ENCODE data around the gene HDAC9. TPM values are rescaled to one million over a fixed set of nuclear protein-coding genes. Genes with fewer than 3 reads are reported as not detected.

Gene HDAC9
- total RNA-seq, 6 donors from 2014 or later, result 8.4 to 23.1 (median 10.4) TPM

DNA sequence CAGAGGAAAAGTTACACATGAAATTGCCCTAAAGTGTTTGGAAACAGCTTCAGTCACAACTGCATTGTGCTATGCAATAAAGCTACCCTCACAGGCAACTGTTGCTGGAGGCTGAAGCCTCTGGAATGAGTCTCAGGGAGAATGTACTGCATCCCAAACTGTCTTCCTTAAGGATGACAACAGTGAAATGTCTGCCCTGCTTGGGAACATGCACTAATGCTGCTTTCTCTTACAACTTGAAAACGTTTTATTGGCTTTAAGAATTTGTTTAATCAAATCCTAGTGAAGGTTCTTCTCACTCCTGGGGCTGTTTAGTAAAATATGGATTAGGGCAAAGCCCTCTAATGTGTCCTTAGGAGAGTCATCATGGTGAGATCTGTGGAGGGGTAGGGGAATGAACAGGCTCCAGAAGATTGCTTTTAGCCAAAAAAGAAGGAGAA, 406.5 kb downstream of the HDAC9 start:
- no peaks in the 10 kb centered on the region for H3K4me1 ChIP-seq
- no peaks in the 10 kb centered on the region for H3K9me3 ChIP-seq
- TF ChIP-seq POLR2AphosphoS5 (IDR thresholded peaks at IDR 0.05) (no peak), EP300 (IDR thresholded peaks at IDR 0.05) (no peak), CTCF (IDR thresholded peaks at IDR 0.05) (no peak), POLR2A (IDR thresholded peaks at IDR 0.05) (no peak)
- H3K27me3 ChIP-seq, result no peaks in the 10 kb centered on the region
- ATAC-seq (ENCODE audit: low FRiP score in 2 of 2), result no peak
- no peak overlapping the region for H3K4me3 ChIP-seq
- no peak for DNase-seq
- H3K27ac ChIP-seq, result no peak overlapping the region
- no peaks in the 10 kb centered on the region for H3K36me3 ChIP-seq
- WGBS, 2 donors, result 29 to 45% methylated on average over 1 of the region's 1 CpG

GRCh38 chr7:18902892-18903291, 407.3 kb downstream of the HDAC9 start:
- Histone ChIP-seq H3K4me1 (no peaks in the 10 kb centered on the region), H3K9me3 (no peaks in the 10 kb centered on the region), H3K4me3 (no peak overlapping the region), H3K27me3 (no peaks in the 10 kb centered on the region), H3K27ac (no peak overlapping the region), H3K36me3 (no peaks in the 10 kb centered on the region)
- ATAC-seq (ENCODE audit: low FRiP score in 2 of 2) (no peak), DNase-seq (no peak)
- TF ChIP-seq CTCF (IDR thresholded peaks at IDR 0.05) (no peak), POLR2AphosphoS5 (IDR thresholded peaks at IDR 0.05) (no peak), EP300 (IDR thresholded peaks at IDR 0.05) (no peak), POLR2A (IDR thresholded peaks at IDR 0.05) (no peak)

DNA sequence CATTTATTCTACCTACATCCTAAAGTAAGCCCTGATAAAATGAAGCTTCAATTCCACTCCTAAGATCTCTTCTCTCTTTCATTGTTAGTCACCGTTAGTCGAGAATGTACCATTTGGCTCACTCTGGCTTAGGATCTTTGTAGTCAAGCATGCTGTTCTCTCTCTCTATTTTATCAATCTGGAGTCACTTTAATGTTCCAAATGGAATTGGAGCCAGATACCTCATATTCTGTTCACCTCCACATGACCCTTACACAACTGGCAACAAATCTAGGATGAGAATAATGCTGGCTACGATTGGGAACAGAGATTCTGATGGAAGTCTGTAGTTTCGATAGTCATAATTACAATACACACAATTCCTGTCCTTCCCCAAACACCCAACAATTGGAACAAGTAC, 408.1 kb downstream of the HDAC9 start:
- H3K36me3 ChIP-seq, result no peaks in the 10 kb centered on the region
- no peak for DNase-seq
- TF ChIP-seq EP300 (IDR thresholded peaks at IDR 0.05) (no peak), POLR2A (IDR thresholded peaks at IDR 0.05) (no peak), POLR2AphosphoS5 (IDR thresholded peaks at IDR 0.05) (no peak), CTCF (IDR thresholded peaks at IDR 0.05) (no peak)

GRCh38 chr7:18905316-18905943, 409.9 kb downstream of the HDAC9 start:
- TF ChIP-seq EP300 (IDR thresholded peaks at IDR 0.05) (no peak), POLR2A (IDR thresholded peaks at IDR 0.05) (no peak), CTCF (IDR thresholded peaks at IDR 0.05) (no peak), POLR2AphosphoS5 (IDR thresholded peaks at IDR 0.05) (no peak)
- DNase-seq, result no peak
- Histone ChIP-seq H3K27me3 (no peaks in the 10 kb centered on the region), H3K36me3 (no peaks in the 10 kb centered on the region), H3K27ac (no peak overlapping the region), H3K9me3 (no peaks in the 10 kb centered on the region), H3K4me3 (no peak overlapping the region), H3K4me1 (no peaks in the 10 kb centered on the region)
- ATAC-seq (ENCODE audit: low FRiP score in 2 of 2), result no peak
- 89 to 94% methylated on average over 2 of the region's 2 CpGs for WGBS, 2 donors

More for the DNA sequence above, 408.1 kb downstream of the HDAC9 start:
- ATAC-seq (ENCODE audit: low FRiP score in 2 of 2), result peak in 1 of 2 donors; percentile 71
- H3K4me1 ChIP-seq, result no peaks in the 10 kb centered on the region
- no peak overlapping the region for H3K27ac ChIP-seq
- 79 to 88% methylated on average over 4 of the region's 4 CpGs for WGBS, 2 donors
- no peaks in the 10 kb centered on the region for H3K27me3 ChIP-seq
- no peak overlapping the region for H3K4me3 ChIP-seq
- H3K9me3 ChIP-seq, result no peaks in the 10 kb centered on the region

- DNase-seq (no peak), ATAC-seq (ENCODE audit: low FRiP score in 2 of 2) (no peak)
- Histone ChIP-seq H3K4me3 (no peak overlapping the region), H3K27me3 (no peaks in the 10 kb centered on the region), H3K36me3 (no peaks in the 10 kb centered on the region), H3K9me3 (no peaks in the 10 kb centered on the region), H3K4me1 (no peaks in the 10 kb centered on the region), H3K27ac (no peak overlapping the region)
- 45 to 57% methylated on average over 2 of the region's 2 CpGs for WGBS, 2 donors
- no peak for TF ChIP-seq POLR2A (IDR thresholded peaks at IDR 0.05)
- no peak for TF ChIP-seq POLR2AphosphoS5 (IDR thresholded peaks at IDR 0.05)
- no peak for TF ChIP-seq CTCF (IDR thresholded peaks at IDR 0.05)
Measured at GRCh38 chr7:18906901-18907300, 411.4 kb downstream of the HDAC9 start.
